Activated B cell treated with CpG ODN at 0.5 μM for 24 hours (primary cell): ENCODE data around the gene ATF6B. TPM values are rescaled to one million over a fixed set of nuclear protein-coding genes. Genes with fewer than 3 reads are reported as not detected.
A peak's percentile ranks its signal among the peaks of the same experiment; 100 is the strongest.

ENCODE experiments used
- ATAC-seq: fragments of 200-7000 bp; cut with Tn5 transposase; one replicate; pipeline ENCODE4 v1.10.0; 2021; ENCODE audit warnings: low read depth, mild to moderate bottlenecking, moderate library complexity
- CTCF ChIA-PET: fragments of 350-600 bp; sonication (Branson Sonifier 250); formaldehyde crosslinking; loops from one replicate; lab custom pipeline; 2021; ENCODE audit warnings: antibody characterized with exemption; lab: Charles Lee
- POLR2A ChIA-PET: fragments of 350-600 bp; sonication (Branson Sonifier 250); formaldehyde crosslinking; loops from one replicate; lab custom pipeline; 2021; ENCODE audit warnings: antibody characterized with exemption; lab: Charles Lee
- DNase-seq: peaks from one replicate; pipeline ENCODE4 v3.0.0; 2022
- H3K27ac Mint-ChIP-seq: one replicate; pipeline ENCODE4 v1.8.0; 2020; ENCODE audit warnings: mixed read lengths
- H3K27me3 Mint-ChIP-seq: one replicate; pipeline ENCODE4 v1.8.0; 2021; ENCODE audit warnings: mixed read lengths
- H3K36me3 Mint-ChIP-seq: one replicate; pipeline ENCODE4 v1.8.0; 2021; ENCODE audit warnings: low read depth, mixed read lengths
- H3K4me1 Mint-ChIP-seq: one replicate; pipeline ENCODE4 v1.8.0; 2021; ENCODE audit warnings: mixed read lengths
- H3K4me3 Mint-ChIP-seq: one replicate; pipeline ENCODE4 v1.8.0; 2020; ENCODE audit warnings: mild to moderate bottlenecking, mixed read lengths
- H3K9me3 Mint-ChIP-seq: one replicate; pipeline ENCODE4 v1.8.0; 2020; ENCODE audit warnings: mixed read lengths
- intact Hi-C: fragments of 100-400 bp; cut with micrococcal nuclease; formaldehyde crosslinking; loops from one replicate; pipeline ENCODE4 v1.15.1; 2024
- total RNA-seq: library from RNA; stranded (reverse); gene quantifications from 2 replicates; pipeline ENCODE4 v1.2.3, GENCODE V29; 2022
- TF ChIP-seq, protein P1 (sequence below): fragments of 200-600 bp; IDR thresholded peaks from one replicate; pipeline ENCODE4 v1.8.0; 2022; ENCODE audit warnings: antibody characterized with exemption, mild to moderate bottlenecking

The ATF6B gene
- total RNA-seq, 1 donor from 2014 or later = 148 TPM

- Mint-ChIP-seq H3K36me3 (no peaks in the 10 kb centered on the region), H3K27me3 (peaks cover 24% of the 10 kb centered on the region), H3K27ac (peak overlapping the region; percentile 53), H3K4me1 (peaks cover 28% of the 10 kb centered on the region), H3K9me3 (no peaks in the 10 kb centered on the region), H3K4me3 (peak overlapping the region; percentile 96)
- intact Hi-C loops = loop anchor here (1.0 to 10.0 kb wide), 6 partner anchors 22 to 110 kb away; partner anchors contain the start of genes AGPAT1, FKBPL and PBX2
- CTCF ChIA-PET = interaction anchor here (1.0 to 1.3 kb wide), 4 partner anchors 9 to 41 kb away, joined by 3 to 10 read pairs (median 4); no protein-coding TSS in a partner anchor
- TF ChIP-seq, protein P1, sequence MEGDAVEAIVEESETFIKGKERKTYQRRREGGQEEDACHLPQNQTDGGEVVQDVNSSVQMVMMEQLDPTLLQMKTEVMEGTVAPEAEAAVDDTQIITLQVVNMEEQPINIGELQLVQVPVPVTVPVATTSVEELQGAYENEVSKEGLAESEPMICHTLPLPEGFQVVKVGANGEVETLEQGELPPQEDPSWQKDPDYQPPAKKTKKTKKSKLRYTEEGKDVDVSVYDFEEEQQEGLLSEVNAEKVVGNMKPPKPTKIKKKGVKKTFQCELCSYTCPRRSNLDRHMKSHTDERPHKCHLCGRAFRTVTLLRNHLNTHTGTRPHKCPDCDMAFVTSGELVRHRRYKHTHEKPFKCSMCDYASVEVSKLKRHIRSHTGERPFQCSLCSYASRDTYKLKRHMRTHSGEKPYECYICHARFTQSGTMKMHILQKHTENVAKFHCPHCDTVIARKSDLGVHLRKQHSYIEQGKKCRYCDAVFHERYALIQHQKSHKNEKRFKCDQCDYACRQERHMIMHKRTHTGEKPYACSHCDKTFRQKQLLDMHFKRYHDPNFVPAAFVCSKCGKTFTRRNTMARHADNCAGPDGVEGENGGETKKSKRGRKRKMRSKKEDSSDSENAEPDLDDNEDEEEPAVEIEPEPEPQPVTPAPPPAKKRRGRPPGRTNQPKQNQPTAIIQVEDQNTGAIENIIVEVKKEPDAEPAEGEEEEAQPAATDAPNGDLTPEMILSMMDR = no peak
- DNase-seq (no peak), ATAC-seq (peak; percentile 89)
- POLR2A ChIA-PET = interaction anchor here (0.6 to 1.2 kb wide), 4 partner anchors 16 to 41 kb away, joined by 3 to 8 read pairs (median 5); partner anchors contain the start of gene PBX2
Observed at GRCh38 chr6:32154514-32155161, 26.6 kb upstream of the ATF6B start.

DNA sequence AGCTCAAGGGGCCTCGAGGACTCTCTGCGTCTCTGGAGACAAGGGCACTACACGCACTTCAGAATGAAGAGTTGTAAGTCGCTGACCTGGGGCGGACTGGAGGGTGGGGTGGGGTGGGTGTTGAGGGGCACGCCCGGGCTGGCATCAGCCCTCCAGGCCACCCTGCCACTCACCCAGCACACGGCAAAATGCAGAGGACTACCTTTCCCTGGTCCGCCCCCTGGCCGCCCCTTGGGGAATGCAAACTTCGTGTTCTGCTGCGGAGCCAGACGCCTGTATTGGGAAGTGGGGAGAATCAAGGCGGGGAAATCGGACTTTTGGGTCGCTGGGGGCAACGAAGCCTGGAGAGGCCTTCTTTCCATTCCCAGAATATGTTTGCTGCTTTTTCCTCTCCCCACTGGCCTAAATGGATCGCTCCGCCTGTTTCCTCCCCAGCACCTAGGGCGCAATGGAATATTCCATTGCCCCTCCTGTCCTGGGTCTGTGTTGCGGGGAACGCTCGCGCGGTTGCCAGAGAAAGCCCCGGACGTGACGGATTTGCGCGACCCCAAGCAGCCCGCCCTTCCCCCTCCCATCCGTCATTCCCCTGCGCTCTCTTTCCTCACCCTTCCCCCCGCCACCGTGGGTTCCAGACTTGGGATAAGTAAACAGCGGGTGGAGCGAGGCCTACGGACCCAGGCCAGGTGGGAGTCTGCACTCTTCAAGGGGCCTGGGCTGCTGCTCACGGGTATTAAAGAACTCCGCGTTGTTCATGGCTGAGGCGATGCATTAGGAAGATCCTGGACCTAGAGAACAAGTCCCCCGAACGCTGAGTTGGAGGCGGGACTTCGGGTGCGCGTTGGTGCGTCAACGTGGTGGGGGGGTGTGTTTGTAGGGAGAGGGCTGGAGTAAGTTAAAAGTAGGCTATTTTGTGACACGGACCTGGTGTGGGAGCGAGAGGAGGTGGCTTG lies 25.8 kb upstream of the ATF6B start, which contains the start of gene PPT2:
PPT2 (plus strand) TSS at position 578 of the 950 bp plus-strand sequence. CDS start 454 bp downstream, outside the sequence.
- DNase-seq (peak; percentile 60), ATAC-seq (peak; percentile 49)
- intact Hi-C loops = loop anchor here (1.0 to 10.0 kb wide), 6 partner anchors 22 to 109 kb away; partner anchors contain the start of genes AGPAT1, FKBPL and PBX2
- ChIA-PET POLR2A (interaction anchor here (0.6 to 1.2 kb wide), 4 partner anchors 15 to 41 kb away, joined by 3 to 8 read pairs (median 5); partner anchors contain the start of gene PBX2), CTCF (interaction anchor here (1.0 to 1.3 kb wide), 4 partner anchors 10 to 42 kb away, joined by 3 to 10 read pairs (median 4); partner anchors contain the start of gene ATF6B)
- no peaks in the 10 kb centered on the region for H3K36me3 Mint-ChIP-seq
- TF ChIP-seq, protein P1 = no peak
- peaks cover 33% of the 10 kb centered on the region for H3K4me1 Mint-ChIP-seq
- H3K4me3 Mint-ChIP-seq = peak within 1 kb of the TSS; percentile 96
- H3K9me3 Mint-ChIP-seq = no peaks in the 10 kb centered on the region
- peaks cover 29% of the 10 kb centered on the region for H3K27me3 Mint-ChIP-seq
- H3K27ac Mint-ChIP-seq = peak within 1 kb of the TSS; percentile 59

DNA sequence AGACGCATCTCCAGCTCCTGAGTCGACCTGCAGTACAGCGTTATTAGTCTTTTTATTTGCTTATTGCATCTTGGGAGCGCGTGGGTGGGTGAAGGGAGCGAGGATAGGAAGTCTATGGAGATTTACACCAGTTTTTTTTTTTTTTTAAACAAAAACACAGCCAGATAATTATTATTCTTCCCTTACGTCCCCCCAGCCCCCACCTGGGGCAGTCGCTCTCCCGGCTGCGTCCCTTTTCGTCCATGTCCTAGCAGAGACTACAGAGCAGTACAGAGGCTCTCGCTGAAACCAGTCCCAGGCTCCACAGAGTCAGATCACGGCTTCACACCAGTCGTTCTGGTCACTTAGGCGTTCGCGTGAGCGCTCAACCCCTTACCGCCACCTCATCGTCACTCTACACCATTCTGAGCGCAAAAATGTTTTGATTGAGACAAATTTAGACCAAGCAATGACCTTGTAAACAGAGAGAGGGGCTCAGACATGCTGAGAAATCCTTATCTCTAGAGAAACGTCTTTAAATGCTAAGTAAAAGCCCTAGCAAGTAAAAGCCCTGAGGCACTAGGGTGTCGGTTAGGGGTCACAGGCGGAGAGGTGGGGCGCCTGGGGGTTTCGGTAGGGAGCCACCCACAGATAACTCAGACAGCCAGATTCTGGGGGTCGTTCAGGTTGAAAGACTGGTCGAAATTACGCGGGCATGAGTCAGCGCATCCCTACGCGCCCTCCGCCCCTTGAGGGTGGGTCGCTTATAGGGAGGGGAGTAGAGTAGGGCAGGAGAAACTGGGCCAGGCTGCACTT lies 24.9 kb upstream of the ATF6B start:
- DNase-seq = no peak
- ChIA-PET CTCF (interaction anchor here (1.2 kb wide), 1 partner anchor 24 kb away, joined by 3 read pairs; the partner anchor contains the start of gene ATF6B), POLR2A (interaction anchor here (0.5 kb wide), 1 partner anchor 18 kb away, joined by 4 read pairs; no protein-coding TSS in a partner anchor)
- H3K27me3 Mint-ChIP-seq = peaks cover 38% of the 10 kb centered on the region
- H3K27ac Mint-ChIP-seq = peak overlapping the region; percentile 59
- TF ChIP-seq, protein P1 = no peak
- H3K4me1 Mint-ChIP-seq = peaks cover 41% of the 10 kb centered on the region
- no peak for ATAC-seq
- no peaks in the 10 kb centered on the region for H3K36me3 Mint-ChIP-seq
- H3K4me3 Mint-ChIP-seq = peak overlapping the region; percentile 52
- no peaks in the 10 kb centered on the region for H3K9me3 Mint-ChIP-seq
- intact Hi-C loops = loop anchor here (10.0 kb wide), 1 partner anchor 108 kb away; no protein-coding TSS in a partner anchor

DNA sequence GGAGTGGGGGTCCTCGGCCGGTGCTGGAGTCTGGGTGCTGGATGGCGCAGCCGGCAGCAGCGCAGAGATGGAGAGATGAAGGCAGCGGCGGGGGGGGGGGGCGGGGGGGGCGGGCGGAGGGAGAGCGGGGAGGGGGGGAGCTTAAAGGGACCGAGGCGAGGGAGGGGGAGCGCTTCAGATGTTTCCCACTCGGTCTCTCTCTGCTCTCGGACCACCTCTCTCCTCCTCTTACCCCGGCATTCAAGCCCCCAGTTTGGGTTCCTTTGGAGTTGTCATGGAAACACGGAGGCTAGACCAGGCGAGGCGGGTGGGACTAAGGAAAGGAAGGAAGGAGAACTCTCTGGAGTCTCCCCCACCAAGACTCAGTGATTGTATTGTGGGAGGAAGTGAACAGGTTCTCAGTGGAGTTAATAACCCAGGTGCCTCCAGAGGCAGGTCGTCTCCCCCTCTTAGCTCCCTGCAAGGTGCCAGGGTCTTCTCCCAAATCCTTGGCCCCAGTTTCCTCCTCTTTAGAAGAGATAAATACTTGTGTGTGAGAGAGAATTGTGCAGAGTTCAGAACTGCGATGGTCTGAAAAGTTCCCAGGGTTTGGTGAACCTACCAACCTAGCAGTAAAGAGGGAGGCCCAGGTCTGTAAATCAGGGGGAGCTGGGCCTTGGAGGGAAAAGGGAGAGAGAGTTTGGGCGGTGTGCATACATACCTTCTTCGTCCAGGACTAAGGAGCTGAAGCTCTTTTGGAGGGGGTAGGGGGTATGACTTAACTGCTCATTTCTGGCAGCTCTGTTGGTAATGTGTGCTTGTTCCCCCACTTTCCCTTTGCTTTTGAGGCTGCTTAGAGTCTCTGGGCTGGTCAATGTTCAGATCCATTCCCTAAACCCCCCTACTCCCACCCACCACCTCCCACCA lies 24.1 kb upstream of the ATF6B start, which contains the start of gene PRRT1:
PRRT1 (minus strand) TSS at position 77 of the 906 bp plus-strand sequence. CDS start 112 bp downstream, outside the sequence.
- CTCF ChIA-PET = interaction anchor here (1.2 kb wide), 1 partner anchor 24 kb away, joined by 3 read pairs; the partner anchor contains the start of gene ATF6B
- H3K27ac Mint-ChIP-seq = no peak within 1 kb of the TSS
- H3K4me1 Mint-ChIP-seq = peaks cover 41% of the 10 kb centered on the region
- POLR2A ChIA-PET = interaction anchor here (0.5 kb wide), 2 partner anchors 17 to 34 kb away, joined by 4 to 5 read pairs; no protein-coding TSS in a partner anchor
- peak within 1 kb of the TSS; percentile 52 for H3K4me3 Mint-ChIP-seq
- DNase-seq = no peak
- peaks cover 46% of the 10 kb centered on the region for H3K27me3 Mint-ChIP-seq
- no peaks in the 10 kb centered on the region for H3K36me3 Mint-ChIP-seq
- no peaks in the 10 kb centered on the region for H3K9me3 Mint-ChIP-seq
- ATAC-seq = no peak
- intact Hi-C loops = loop anchor here (10.0 kb wide), 1 partner anchor 107 kb away; no protein-coding TSS in a partner anchor
- TF ChIP-seq, protein P1 = no peak
